GM10266 (cell line): ENCODE results near the gene ERCC6L.

Experiments
- DNase-seq: peaks from one replicate; pipeline ENCODE4 v3.0.0; 2012; ENCODE audit errors: extremely low spot score
- CTCF ChIP-seq: IDR thresholded peaks from 2 replicates; pipeline ENCODE4 v1.5.1; 2012; ENCODE audit warnings: mild to moderate bottlenecking, low read depth; ENCODE audit not compliant: control insufficient read depth, insufficient read depth; ENCODE audit errors: missing control alignments

ERCC6L gene

GRCh38 chrX:72238721-72239475 is at the start of gene ERCC6L:
Gene ERCC6L (minus strand): TSS chrX:72239027. CDS start chrX:72238911, 116 bp downstream.
- TF ChIP-seq CTCF: no peak
- DNase-seq: peak; percentile 87

- no peak for DNase-seq
- TF ChIP-seq CTCF: no peak
Measured at GRCh38 chrX:72282302-72282701, 43.5 kb upstream of the ERCC6L start.

GRCh38 chrX:72280321-72280845 is 41.6 kb upstream of the ERCC6L start:
- TF ChIP-seq CTCF: no peak

GRCh38 chrX:72276478-72276953 is 37.7 kb upstream of the ERCC6L start:
- DNase-seq: no peak
- no peak for TF ChIP-seq CTCF

More at GRCh38 chrX:72280321-72280845, 41.6 kb upstream of the ERCC6L start:
- DNase-seq: no peak

GRCh38 chrX:72274526-72274925 is 35.7 kb upstream of the ERCC6L start:
- TF ChIP-seq CTCF: no peak
- no peak for DNase-seq

- DNase-seq: no peak
- no peak for TF ChIP-seq CTCF
Measured at GRCh38 chrX:72273718-72274117, 34.9 kb upstream of the ERCC6L start.

GRCh38 chrX:72272868-72273267 is 34.0 kb upstream of the ERCC6L start:
- no peak for DNase-seq
- no peak for TF ChIP-seq CTCF
